HL-60/S4 (cell line): ENCODE data around the gene ACSL3.
"Not testable (repeated sequence)": the region's sequence is repeated elsewhere in the genome, so short reads cannot be mapped to it uniquely, and the experiment has no call there.

Experiments
- in situ Hi-C: fragments of 300-500 bp; cut with MboI; formaldehyde crosslinking; loops from 2 replicates; pipeline ENCODE4 v1.14.3; 2022; ENCODE audit warnings: low sequenced_read_pairs

ACSL3 gene

DNA sequence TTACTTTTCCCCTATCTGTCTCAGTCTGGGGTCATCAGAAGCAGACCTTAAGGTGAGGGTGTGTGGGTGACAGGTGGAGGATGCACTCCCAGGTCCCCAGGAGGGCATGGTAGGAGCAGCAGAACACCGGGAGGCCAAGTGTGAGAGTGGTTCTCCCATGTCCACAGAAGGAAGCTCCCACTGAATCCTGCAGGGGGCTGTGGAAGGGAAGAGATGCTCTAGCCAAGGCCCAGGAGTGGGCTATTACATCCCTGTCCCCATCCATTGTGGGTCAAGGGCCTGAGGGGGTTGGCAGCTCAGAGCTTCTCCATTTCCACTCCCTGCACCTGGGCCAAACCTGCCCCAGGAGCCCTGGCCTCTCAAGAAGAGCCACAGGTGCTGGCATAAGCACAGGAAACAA is 104.7 kb downstream of the ACSL3 start:
- in situ Hi-C loops: loop anchor here (25.0 kb wide), 1 partner anchor 822 kb away; no protein-coding TSS in a partner anchor

GRCh38 chr2:222968550-222969155 is 107.8 kb downstream of the ACSL3 start:
- in situ Hi-C loops: loop anchor here (25.0 kb wide), 1 partner anchor 819 kb away; no protein-coding TSS in a partner anchor

GRCh38 chr2:222969491-222969890 is 108.7 kb downstream of the ACSL3 start:
- in situ Hi-C loops: loop anchor here (25.0 kb wide), 1 partner anchor 818 kb away; no protein-coding TSS in a partner anchor

DNA sequence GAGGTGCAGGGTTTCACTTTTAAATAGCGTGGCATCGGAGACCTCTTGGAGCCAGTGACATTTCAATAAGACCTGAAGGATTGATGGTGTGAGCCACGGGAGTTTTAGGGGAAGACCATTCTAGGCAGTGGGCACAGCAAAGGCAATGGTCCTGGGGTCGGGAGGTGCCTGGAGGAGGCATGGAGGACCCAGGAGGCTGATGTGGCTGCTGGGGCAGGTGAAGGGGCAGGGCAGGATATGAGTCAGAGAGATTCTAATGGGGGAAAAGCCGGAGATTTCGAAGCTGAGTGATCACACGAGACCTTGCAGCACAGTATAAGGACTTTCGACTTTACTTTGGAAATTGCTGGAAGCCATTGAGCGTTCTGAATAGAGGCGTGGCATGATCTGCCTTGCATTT is 111.6 kb downstream of the ACSL3 start:
- in situ Hi-C loops: loop anchor here (25.0 kb wide), 1 partner anchor 815 kb away; no protein-coding TSS in a partner anchor

- in situ Hi-C loops: loop anchor here (25.0 kb wide), 1 partner anchor 814 kb away; no protein-coding TSS in a partner anchor
Measured at GRCh38 chr2:222973237-222973636, 112.4 kb downstream of the ACSL3 start.

DNA sequence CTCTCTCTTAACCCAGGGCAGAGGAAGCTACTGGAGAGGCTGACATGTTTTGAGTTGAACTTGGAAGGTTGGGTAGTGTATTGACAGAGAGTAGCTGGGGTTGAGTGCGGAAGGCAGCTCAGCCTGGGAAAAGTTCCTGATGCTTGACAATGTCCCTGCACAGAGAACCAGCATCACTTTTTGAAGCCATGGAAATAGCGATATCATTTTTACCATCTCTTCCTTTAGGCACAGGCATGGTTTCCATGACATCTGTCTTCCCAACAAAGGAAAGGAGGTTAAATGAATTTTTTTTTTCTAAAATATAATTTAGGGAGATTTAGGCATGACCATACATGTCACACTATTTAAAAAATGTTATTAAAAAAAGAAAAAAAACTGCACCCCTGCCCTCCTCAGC is 112.9 kb downstream of the ACSL3 start:
- in situ Hi-C loops: loop anchor here (25.0 kb wide), 1 partner anchor 814 kb away; no protein-coding TSS in a partner anchor

- in situ Hi-C loops: no loop called here
Measured at GRCh38 chr2:222976521-222977061, 115.8 kb downstream of the ACSL3 start.

GRCh38 chr2:222977121-222977520 is 116.3 kb downstream of the ACSL3 start:
- in situ Hi-C loops: no loop called here

DNA sequence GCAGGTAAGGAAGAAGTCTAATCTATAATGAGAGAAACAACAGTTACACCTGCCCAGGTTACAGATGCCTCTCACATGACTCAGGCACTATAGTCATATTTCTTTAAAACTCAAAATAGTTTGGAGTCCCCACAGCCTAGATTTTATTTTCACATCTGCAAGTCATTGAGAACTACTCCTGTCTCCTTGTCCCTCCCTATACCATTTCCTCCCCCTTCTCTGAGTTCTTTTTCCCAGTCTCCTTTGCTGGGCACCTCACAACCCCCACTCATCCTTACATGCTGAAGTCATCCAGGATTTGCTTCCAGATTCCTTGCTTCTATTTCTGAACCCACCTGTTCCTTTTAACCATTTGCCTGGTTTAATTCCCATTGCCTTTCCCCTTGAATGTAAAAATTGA is 118.0 kb downstream of the ACSL3 start:
- in situ Hi-C loops: no loop called here

GRCh38 chr2:222979484-222979883 is 118.6 kb downstream of the ACSL3 start:
- in situ Hi-C loops: no loop called here

DNA sequence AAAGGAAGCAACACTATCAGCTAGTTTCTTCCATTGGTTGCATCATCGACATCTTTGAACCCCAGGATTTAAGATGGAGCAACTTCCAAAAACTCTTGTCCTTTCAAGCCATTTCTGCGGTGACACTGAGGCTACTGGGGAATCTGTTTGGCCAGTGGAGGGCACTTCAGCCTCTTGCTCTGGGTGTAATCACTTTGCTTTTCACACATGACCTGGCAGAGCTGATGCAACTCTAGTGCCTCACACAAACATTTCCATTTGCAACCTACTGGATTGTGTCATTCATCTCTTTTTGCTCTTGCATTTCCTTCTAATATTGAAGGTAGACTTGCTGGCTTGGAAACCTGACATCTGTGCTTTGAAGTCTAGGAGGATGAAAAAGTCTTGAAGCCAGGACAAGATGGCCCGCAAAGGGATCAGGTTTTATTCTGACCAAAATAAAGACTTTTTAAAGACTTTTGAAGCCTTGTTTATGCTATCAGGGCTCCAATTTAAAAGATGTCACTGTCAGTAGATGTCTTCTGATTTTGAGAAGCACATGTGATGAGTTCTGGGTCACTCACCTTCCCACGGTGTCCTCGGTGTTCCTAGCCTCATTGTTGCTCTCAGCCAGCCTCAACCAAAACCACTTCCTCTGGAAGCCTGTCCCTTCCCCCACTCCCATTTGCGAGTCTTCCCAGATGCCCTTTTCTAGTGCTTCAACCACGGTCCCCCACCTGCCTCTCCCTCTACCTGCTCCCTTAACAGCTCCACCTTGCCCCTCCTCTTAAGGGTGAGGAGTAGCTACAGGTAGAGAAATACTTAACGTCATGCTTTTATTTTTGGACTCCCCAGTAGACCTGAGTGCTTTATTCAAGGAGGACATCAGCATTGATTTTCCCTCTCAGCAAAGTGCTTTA is 121.4 kb downstream of the ACSL3 start:
- in situ Hi-C loops: no loop called here

GRCh38 chr2:222982909-222983265 is 122.1 kb downstream of the ACSL3 start:
- in situ Hi-C loops: no loop called here

- in situ Hi-C loops: no loop called here
Measured at GRCh38 chr2:222984908-222985307, 124.1 kb downstream of the ACSL3 start.

DNA sequence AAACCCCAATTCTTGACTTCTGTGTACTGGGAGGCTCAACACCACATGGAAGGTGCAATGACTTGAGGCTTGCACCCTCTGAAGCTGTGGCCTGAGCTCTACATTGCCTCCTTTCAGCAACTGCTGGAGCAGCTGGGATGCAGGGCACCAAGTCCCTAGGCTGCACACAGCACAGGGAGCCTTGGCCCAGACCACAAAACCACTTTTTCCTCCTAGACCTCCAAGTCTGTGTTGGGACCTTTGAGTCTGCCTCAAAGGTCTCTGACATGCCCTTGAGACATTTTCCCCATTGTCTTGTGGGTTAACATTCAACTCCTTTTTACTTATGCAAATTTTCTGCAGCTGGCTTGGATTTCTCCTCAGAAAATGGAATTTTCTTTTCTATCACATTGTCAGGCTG is 128.6 kb downstream of the ACSL3 start:
- in situ Hi-C loops: no loop called here

DNA sequence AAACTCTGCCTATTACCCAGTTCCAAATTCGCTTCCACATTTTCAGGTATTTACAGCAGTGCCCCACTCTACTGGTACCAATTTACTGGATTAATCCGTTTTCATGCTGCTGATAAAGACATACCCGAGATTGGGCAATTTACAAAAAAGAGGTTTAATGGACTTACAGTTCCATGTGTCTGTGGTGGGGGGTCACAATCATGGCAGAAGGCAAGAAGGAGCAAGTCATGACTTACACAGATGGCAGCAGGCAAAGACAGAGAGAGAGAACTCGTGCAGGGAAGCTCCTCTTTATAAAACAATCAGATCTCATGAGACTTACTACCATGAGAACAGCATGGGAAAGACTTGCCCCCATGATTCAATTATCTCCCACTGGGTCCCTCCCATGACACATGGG is 129.4 kb downstream of the ACSL3 start:
- in situ Hi-C loops: not testable (repeated sequence)

GRCh38 chr2:222992137-222992536 is 131.3 kb downstream of the ACSL3 start:
- in situ Hi-C loops: no loop called here
